Stimulated activated CD8-positive, alpha-beta memory T cell treated with anti-CD3 and anti-CD28 coated beads, Interleukin-7, amount 100 ng/mL, for 4 hours (primary cell): ENCODE measurements around the gene NADK2.
A peak's percentile ranks its signal among the peaks of the same experiment; 100 is the strongest.
"Not testable (repeated sequence)": the region's sequence is repeated elsewhere in the genome, so short reads cannot be mapped to it uniquely, and the experiment has no call there.

Experiments
- DNase-seq, 2 donors: peaks; one replicate each; pipeline ENCODE4 v3.0.0-alpha.2; 2020; ENCODE audit warnings: low read depth in 2 of 2

NADK2 gene, protein sequence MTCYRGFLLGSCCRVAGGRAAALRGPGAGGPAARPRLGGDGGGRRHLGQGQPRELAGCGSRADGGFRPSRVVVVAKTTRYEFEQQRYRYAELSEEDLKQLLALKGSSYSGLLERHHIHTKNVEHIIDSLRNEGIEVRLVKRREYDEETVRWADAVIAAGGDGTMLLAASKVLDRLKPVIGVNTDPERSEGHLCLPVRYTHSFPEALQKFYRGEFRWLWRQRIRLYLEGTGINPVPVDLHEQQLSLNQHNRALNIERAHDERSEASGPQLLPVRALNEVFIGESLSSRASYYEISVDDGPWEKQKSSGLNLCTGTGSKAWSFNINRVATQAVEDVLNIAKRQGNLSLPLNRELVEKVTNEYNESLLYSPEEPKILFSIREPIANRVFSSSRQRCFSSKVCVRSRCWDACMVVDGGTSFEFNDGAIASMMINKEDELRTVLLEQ

GRCh38 chr5:36241631-36242533, at the start of gene NADK2:
Gene NADK2 (minus strand): TSS chr5:36241925. CDS start chr5:36241798, 127 bp downstream.
- peak; percentile 89 to 91 for DNase-seq

DNA sequence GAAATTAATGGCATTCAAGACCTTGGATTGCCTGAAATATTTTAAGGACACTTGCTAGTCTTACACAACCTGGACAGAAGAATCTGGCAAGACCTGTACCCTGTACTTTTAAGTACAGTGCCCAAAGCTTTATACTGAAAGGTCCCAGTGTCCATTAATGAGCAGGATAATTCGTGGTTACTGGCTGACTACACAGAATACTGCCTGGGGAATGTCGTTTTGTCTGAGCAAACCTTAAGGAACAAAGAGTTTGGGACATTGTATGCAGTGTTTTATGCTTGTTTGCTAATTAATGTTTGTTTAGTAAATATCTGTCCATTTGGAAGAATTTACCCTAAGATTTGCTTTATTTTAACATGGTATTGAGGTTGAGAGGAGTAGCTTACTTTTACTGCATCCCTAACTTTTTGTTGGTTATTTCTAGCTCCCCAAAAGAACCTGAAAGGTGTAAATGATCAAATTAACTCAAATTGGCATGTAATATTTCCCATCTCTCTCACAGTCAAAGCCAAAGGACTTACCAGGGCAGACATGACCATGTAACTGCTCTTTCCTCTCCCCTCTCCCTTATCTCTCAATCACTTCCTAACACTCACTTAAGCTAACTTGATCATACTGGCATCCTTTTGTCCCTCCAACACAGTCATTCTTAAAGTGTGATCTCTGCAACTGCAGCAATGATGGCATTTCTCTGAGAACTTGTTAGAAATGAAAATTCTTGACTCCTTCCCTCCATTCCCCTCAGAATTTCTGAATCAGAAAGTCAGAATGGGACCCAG, 44.3 kb upstream of the NADK2 start:
- no peak for DNase-seq

- DNase-seq: not testable (repeated sequence)
These were observed 42.0 kb upstream of the NADK2 start for GRCh38 chr5:36283775-36284174.

GRCh38 chr5:36281626-36282025, 39.9 kb upstream of the NADK2 start:
- DNase-seq: no peak

DNA sequence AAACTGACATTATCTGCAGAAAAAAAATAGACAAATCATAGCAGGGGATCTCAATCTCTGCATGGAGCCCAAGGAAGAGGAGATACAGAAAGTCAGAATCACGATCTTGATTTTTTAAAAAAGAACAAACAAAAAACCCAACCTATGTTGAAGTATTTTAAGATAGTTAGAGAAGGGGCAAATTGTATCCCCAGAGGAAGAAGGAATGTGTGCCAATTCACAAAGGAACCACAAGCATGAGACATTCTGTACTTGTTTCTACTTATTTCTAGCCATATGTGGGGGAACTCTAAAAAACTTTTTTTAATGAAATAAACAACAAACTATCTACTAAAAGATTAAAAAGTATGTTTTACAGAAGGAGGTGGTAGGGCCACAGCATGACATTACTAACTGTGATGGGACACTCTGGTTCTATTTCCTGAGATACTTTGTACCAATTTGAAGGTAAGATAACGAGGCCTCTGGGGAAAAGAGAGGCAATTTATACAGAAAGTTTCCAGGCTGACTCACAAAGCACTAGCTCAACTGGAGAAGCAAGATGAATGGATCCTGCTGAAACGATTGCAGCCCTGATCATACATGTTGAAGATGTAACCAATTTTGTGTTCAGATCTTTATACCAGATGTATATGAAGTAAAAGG, 37.5 kb upstream of the NADK2 start:
- no peak for DNase-seq

- no peak for DNase-seq
These were observed 35.9 kb upstream of the NADK2 start for GRCh38 chr5:36277521-36278176.

GRCh38 chr5:36276864-36277263, 35.1 kb upstream of the NADK2 start:
- no peak for DNase-seq

- DNase-seq: no peak
These were observed 32.2 kb upstream of the NADK2 start for GRCh38 chr5:36273809-36274526.

DNA sequence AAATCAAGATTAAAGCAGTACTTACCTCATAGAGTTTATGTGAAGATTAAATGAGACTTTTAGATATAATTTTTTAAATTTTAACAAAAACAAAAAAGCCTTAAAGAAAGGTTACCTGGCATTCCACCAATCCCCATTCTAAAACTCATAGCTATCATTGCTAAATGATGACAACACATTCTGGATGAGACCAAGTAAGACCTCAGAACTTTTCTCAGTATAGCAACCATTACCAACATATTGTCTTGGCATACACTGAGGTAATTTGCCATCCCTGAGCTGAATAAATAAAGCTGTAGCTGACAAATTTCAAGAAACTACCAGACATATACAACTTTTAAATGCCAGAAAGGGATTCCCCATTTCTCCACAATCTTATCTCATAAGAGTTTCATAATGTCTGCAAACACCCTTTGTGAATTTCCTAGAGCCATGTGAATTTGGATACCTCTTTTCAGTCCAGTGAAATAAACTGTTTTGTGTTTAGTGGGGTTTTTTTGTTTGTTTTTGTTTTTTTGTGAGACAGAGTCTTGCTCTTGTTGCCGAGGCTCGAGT, 30.5 kb upstream of the NADK2 start:
- DNase-seq: no peak

- no peak for DNase-seq
These were observed 29.3 kb upstream of the NADK2 start for GRCh38 chr5:36270876-36271575.

- DNase-seq: no peak
These were observed 28.4 kb upstream of the NADK2 start for GRCh38 chr5:36270175-36270574.

DNA sequence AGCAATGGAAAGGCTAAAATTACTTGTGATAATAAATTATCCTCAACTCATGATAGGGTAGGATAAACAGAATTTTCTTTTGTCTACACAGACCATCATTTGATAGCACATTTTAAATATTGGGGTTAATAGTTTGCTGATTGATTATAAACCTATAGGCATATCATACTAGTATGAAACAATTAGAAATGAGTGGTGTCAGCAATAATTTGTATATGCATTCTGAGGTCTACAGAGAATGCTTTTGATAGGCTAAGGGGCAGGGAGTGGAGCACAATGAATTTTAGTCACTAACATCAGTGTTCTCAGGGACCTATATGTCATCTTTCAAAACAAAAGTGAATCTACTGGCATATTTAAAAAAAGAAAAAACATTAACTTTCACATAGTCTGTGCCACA, 27.8 kb upstream of the NADK2 start:
- no peak for DNase-seq

GRCh38 chr5:36267905-36268304, 26.2 kb upstream of the NADK2 start:
- no peak for DNase-seq

GRCh38 chr5:36264202-36264760, 22.6 kb upstream of the NADK2 start:
- no peak for DNase-seq

- DNase-seq: no peak
These were observed 19.5 kb upstream of the NADK2 start for GRCh38 chr5:36261186-36261585.

- DNase-seq: no peak
These were observed 11.8 kb upstream of the NADK2 start for GRCh38 chr5:36253575-36253974.

DNA sequence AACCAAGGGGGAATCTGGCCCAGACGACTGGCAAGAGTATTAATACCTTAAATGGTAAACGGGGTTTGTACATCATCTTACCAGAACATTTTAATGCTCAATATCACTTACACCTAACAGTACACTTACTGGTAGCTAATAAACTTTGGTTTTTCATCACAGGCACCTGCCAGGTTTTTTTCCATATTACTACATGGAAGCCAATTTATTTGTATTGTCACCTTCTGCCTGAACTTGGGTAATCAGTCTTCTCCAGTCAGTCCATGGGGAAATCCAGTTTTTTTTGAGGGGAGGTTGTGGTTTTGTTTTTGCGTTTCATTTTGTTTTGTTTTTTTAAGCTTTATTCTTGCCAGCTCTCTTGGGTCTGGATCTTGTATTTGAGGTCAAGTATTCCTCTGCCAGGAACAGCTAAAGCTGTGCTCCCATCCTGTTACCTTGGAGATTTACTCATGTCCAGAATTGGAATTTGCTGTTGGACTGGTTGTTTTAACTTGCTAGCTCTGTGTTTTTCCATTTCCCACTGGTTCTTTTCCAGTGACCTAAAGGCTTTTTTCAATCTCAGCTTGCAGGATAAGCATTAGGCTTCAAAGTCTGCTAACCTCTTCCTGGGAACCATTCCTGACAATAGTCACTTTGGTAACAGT, 11.1 kb upstream of the NADK2 start:
- DNase-seq: no peak

GRCh38 chr5:36251218-36251617, 9.5 kb upstream of the NADK2 start:
- DNase-seq: no peak
